Measurements from ENCODE around the gene GCNT4. TPM values are rescaled to one million over a fixed set of nuclear protein-coding genes. Genes with fewer than 3 reads are reported as not detected.

GCNT4 gene
- total and polyA plus RNA-seq, 2 of the 8 experiments (the other 6 are each of a cell fraction or from before 2014, with no cell fraction given), result 1.1 to 14.5 TPM

DNA sequence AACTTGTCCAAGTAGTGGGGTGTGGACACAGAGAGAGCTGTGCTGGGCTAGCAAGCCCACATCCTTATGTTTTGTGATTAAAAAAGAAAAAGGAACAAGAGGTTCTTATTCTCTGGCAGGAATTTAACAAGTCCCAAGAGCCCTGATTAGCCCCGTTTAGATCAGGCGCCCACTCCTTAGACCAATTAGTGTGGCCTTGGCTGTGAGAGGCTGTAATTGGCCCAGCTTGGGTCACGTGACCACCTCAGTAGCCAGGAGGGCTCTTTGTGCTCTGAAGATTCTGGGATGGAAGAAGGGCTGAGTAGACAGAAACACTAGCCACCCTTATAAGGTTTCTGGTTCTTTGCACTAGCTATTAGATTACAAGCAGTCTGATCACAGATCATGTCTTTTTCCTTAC is 31.1 kb downstream of the GCNT4 start (continued):
- TF ChIP-seq TAF1 (IDR thresholded peaks at IDR 0.05; ENCODE audit: low read depth, low read length), result no peak
- no peak for TF ChIP-seq KDM5A (IDR thresholded peaks at IDR 0.05; ENCODE audit: low read length)
